Mesodermal cell (in vitro differentiated cells): Measurements from ENCODE around the gene FAM200C.

Source experiments
- H3K27ac ChIP-seq: 2 replicates; pipeline ENCODE4 v1.7.0; 2013; ENCODE audit warnings: mild to moderate bottlenecking, low read depth, low read length, moderate library complexity; ENCODE audit not compliant: severe bottlenecking
- H3K36me3 ChIP-seq: 2 replicates; pipeline ENCODE4 v1.7.1; 2013; ENCODE audit warnings: mild to moderate bottlenecking, low read length, moderate library complexity; ENCODE audit not compliant: control insufficient read depth, insufficient read depth
- H3K4me1 ChIP-seq: one replicate; pipeline ENCODE4 v1.7.1; 2013; ENCODE audit warnings: mild to moderate bottlenecking, low read length; ENCODE audit not compliant: insufficient read depth, control insufficient read depth, poor library complexity, severe bottlenecking
- H3K4me3 ChIP-seq: 2 replicates; pipeline ENCODE4 v1.7.0; 2013; ENCODE audit warnings: low read length, control low read depth, mild to moderate bottlenecking; ENCODE audit not compliant: insufficient read depth, poor library complexity, severe bottlenecking; ENCODE audit errors: extremely low read depth
- H3K9me3 ChIP-seq: 2 replicates; pipeline ENCODE4 v1.7.1; 2013; ENCODE audit warnings: mild to moderate bottlenecking, low read length, moderate library complexity; ENCODE audit not compliant: control insufficient read depth
- WGBS, 2 experiments: methylation state at CpG; one replicate each; pipeline ENCODE4 v1.1.5; 2013; ENCODE audit warnings: missing lambda C conversion rate in 2 of 2; ENCODE audit not compliant: insufficient coverage in 2 of 2; 5-methylcytosine and 5-hydroxymethylcytosine counted together

The FAM200C gene

GRCh38 chr5:160356550-160357347 is 43.1 kb downstream of the FAM200C start:
- no peak overlapping the region for H3K4me3 ChIP-seq
- 83 to 87% methylated on average over 4 to 5 of the region's 7 CpGs for WGBS, 2 experiments
- H3K36me3 ChIP-seq: no peaks in the 10 kb centered on the region
- peaks cover 7% of the 10 kb centered on the region for H3K4me1 ChIP-seq
- no peaks in the 10 kb centered on the region for H3K9me3 ChIP-seq
- H3K27ac ChIP-seq: no peak overlapping the region

GRCh38 chr5:160354666-160355065 is 45.2 kb downstream of the FAM200C start:
- Histone ChIP-seq H3K9me3 (no peaks in the 10 kb centered on the region), H3K27ac (no peak overlapping the region), H3K4me1 (peaks cover 1% of the 10 kb centered on the region), H3K36me3 (no peaks in the 10 kb centered on the region), H3K4me3 (no peak overlapping the region)
- 92 to 96% methylated on average over 13 of the region's 14 CpGs for WGBS, 2 experiments

GRCh38 chr5:160353379-160353778 is 46.5 kb downstream of the FAM200C start:
- no peaks in the 10 kb centered on the region for H3K36me3 ChIP-seq
- no peak overlapping the region for H3K27ac ChIP-seq
- H3K9me3 ChIP-seq: no peaks in the 10 kb centered on the region
- H3K4me3 ChIP-seq: no peak overlapping the region
- 98 to 100% methylated on average over 3 to 4 of the region's 8 CpGs for WGBS, 2 experiments
- no peaks in the 10 kb centered on the region for H3K4me1 ChIP-seq

GRCh38 chr5:160352308-160352707 is 47.5 kb downstream of the FAM200C start:
- Histone ChIP-seq H3K27ac (no peak overlapping the region), H3K9me3 (no peaks in the 10 kb centered on the region), H3K36me3 (no peaks in the 10 kb centered on the region), H3K4me3 (no peak overlapping the region), H3K4me1 (no peaks in the 10 kb centered on the region)
- WGBS, 2 experiments: 100% methylated on average over 2 of the region's 4 CpGs; no CpG with 5 or more reads in 1 of the 2 experiments

DNA sequence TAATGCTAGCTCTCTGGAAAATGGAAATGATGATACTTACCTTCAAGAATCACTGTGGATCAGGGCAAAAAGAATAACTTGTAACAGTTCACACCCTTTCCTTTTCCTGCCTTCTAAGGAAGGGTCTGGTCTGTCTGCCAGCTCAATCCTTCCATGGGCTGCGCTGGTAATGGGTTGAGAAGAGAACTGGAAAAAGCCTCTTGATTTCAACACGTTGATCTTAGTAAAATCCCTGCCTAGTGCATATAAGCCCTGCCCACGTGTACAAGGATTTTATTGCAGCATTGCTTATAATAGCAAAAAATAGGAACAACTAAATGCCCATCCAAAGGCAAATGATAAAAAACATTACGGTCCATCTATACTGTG is 49.9 kb downstream of the FAM200C start:
- WGBS, 2 experiments: 60 to 90% methylated on average over 1 to 3 of the region's 4 CpGs
- no peaks in the 10 kb centered on the region for H3K36me3 ChIP-seq

DNA sequence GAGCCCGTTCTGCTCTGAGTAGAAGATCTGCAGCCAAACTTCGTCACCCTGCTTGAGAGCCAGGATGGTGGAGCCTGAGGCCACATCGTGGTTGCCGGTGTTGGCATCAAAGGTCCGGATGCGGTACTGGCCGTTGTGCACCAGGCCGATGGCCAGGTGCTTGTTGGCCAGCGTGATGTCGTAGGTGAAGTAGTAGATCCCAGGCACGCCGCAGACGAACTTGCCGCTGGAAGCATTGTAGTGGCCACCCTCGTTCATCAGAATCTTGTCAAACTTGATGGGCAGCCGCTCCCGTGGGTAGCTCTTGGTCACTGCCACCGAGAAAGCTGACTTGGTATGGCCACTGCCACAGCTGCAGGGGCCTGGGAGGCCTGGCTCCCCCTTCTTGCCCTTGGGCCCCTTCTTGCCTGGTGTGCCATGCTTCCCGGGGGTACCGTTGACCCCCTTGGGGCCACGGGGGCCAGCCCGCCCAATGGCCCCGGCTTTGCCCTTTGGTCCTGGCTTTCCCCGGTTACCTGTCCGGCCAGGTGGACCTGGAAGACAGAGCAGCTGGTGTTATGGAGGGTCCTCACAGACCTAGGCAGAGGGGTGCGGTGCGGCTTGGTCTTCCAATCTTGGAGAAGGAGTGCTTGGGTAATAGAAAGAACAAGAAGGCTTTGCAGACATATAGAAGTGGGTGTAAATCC is 50.5 kb downstream of the FAM200C start:
- Histone ChIP-seq H3K27ac (no peak overlapping the region), H3K4me1 (peaks cover 2% of the 10 kb centered on the region), H3K9me3 (no peaks in the 10 kb centered on the region), H3K4me3 (no peak overlapping the region), H3K36me3 (no peaks in the 10 kb centered on the region)
- 95 to 97% methylated on average over 20 to 27 of the region's 27 CpGs for WGBS, 2 experiments

More for the DNA sequence above, 49.9 kb downstream of the FAM200C start:
- Histone ChIP-seq H3K9me3 (no peaks in the 10 kb centered on the region), H3K4me1 (peaks cover 2% of the 10 kb centered on the region), H3K4me3 (no peak overlapping the region), H3K27ac (no peak overlapping the region)

GRCh38 chr5:160348080-160348479 is 51.8 kb downstream of the FAM200C start:
- Histone ChIP-seq H3K36me3 (no peaks in the 10 kb centered on the region), H3K9me3 (no peaks in the 10 kb centered on the region), H3K4me3 (no peak overlapping the region), H3K27ac (no peak overlapping the region), H3K4me1 (peaks cover 6% of the 10 kb centered on the region)
- 92% methylated on average over 11 of the region's 11 CpGs for WGBS, 2 experiments

DNA sequence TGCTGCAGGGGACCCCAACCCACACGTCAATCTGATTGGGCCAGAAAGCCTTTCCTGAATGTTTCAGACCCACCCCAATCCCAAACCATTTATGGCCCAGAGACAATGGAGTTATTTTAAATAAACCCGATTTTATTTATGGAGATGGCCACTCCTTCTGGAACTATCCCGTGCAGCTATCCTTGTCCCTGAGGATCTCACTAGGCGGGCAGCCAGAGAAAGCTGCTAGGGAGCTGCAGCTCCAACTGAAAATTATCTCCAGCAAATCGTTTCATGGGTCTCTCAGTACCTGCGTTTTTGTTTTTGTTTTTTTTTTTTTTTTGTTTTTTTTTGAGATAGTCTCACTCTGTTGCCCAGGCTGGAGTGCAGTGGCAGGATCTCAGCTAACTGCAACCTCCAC is 52.4 kb downstream of the FAM200C start:
- Histone ChIP-seq H3K36me3 (no peaks in the 10 kb centered on the region), H3K4me3 (no peak overlapping the region), H3K4me1 (peaks cover 6% of the 10 kb centered on the region), H3K9me3 (no peaks in the 10 kb centered on the region), H3K27ac (no peak overlapping the region)
- WGBS, 2 experiments: 87 to 93% methylated on average over 3 to 4 of the region's 6 CpGs
